Bone marrow (tissue), 2 donors: Measurements from ENCODE around the gene GPC6.

Experiments used
- DNase-seq, 2 donors: peaks; one replicate each; lab custom pipeline; 2025; lab: John Stamatoyannopoulos, UW

The GPC6 gene

GRCh38 chr13:94170145-94170571, 943.6 kb downstream of the GPC6 start:
- no peak for DNase-seq

GRCh38 chr13:94172416-94172815, 945.8 kb downstream of the GPC6 start:
- DNase-seq, result no peak

- no peak for DNase-seq
These were observed 946.8 kb downstream of the GPC6 start for GRCh38 chr13:94173312-94173854.

GRCh38 chr13:94174009-94174408, 947.4 kb downstream of the GPC6 start:
- DNase-seq, result no peak

- DNase-seq, result no peak
These were observed 948.5 kb downstream of the GPC6 start for GRCh38 chr13:94175076-94175475.

- DNase-seq, result no peak
These were observed 950.0 kb downstream of the GPC6 start for GRCh38 chr13:94176561-94176960.

GRCh38 chr13:94177041-94177440, 950.4 kb downstream of the GPC6 start:
- DNase-seq, result no peak

GRCh38 chr13:94178625-94179244, 952.1 kb downstream of the GPC6 start:
- DNase-seq, result no peak

GRCh38 chr13:94181461-94182107, 955.0 kb downstream of the GPC6 start:
- DNase-seq, result no peak

- DNase-seq, result no peak
These were observed 955.7 kb downstream of the GPC6 start for GRCh38 chr13:94182185-94182761.

- no peak for DNase-seq
These were observed 959.9 kb downstream of the GPC6 start for GRCh38 chr13:94186470-94186869.

- no peak for DNase-seq
These were observed 961.7 kb downstream of the GPC6 start for GRCh38 chr13:94188201-94188854.

- no peak for DNase-seq
These were observed 965.9 kb downstream of the GPC6 start for GRCh38 chr13:94192431-94192975.

GRCh38 chr13:94195715-94196114, 969.1 kb downstream of the GPC6 start:
- no peak for DNase-seq

GRCh38 chr13:94196413-94196812, 969.8 kb downstream of the GPC6 start:
- no peak for DNase-seq

- no peak for DNase-seq
These were observed 972.1 kb downstream of the GPC6 start for GRCh38 chr13:94198681-94199080.

- DNase-seq, result no peak
These were observed 972.5 kb downstream of the GPC6 start for GRCh38 chr13:94199135-94199534.

GRCh38 chr13:94201022-94201421, 974.4 kb downstream of the GPC6 start:
- DNase-seq, result no peak

GRCh38 chr13:94204163-94204562, 977.6 kb downstream of the GPC6 start:
- DNase-seq, result no peak

GRCh38 chr13:94204946-94205345, 978.3 kb downstream of the GPC6 start:
- DNase-seq, result no peak

- DNase-seq, result no peak
These were observed 979.3 kb downstream of the GPC6 start for GRCh38 chr13:94205896-94206295.

- no peak for DNase-seq
These were observed 982.5 kb downstream of the GPC6 start for GRCh38 chr13:94209117-94209516.
